Tibial artery (tissue), 4 donors: ENCODE measurements around the gene ONECUT3.
"Not testable (repeated sequence)": the region's sequence is repeated elsewhere in the genome, so short reads cannot be mapped to it uniquely, and the experiment has no call there.

ENCODE experiments used
- DNase-seq, 2 donors: peaks; one replicate each; pipeline ENCODE4 v3.0.0-alpha.2; 2019
- H3K27ac ChIP-seq, 2 donors: fragments of 200-600 bp; sonication (generic) in 1 of 2; 1 replicate in 1 of 2; 2 replicates in 1 of 2; pipeline ENCODE4 v1.5.1; 2018 to 2019; ENCODE audit warnings: mild to moderate bottlenecking in 1 of 2
- H3K27me3 ChIP-seq, 2 donors: fragments of 200-600 bp; sonication (generic) in 1 of 2; one replicate each; pipeline versions ENCODE4 v1.5.1 to v1.6.0; 2016 to 2019
- H3K36me3 ChIP-seq, 3 donors: fragments of 200-600 bp; sonication (generic) in 2 of 3; one replicate each; pipeline ENCODE4 v1.5.1; 2016 to 2019; ENCODE audit warnings: mild to moderate bottlenecking in 2 of 3
- H3K4me1 ChIP-seq, 4 donors: fragments of 200-600 bp; sonication (generic) in 2 of 4; 1 replicate in 3 of 4; 2 replicates in 1 of 4; pipeline ENCODE4 v1.5.1; 2016 to 2019
- H3K4me3 ChIP-seq, 2 donors: fragments of 200-600 bp; sonication (generic) in 1 of 2; 1 replicate in 1 of 2; 2 replicates in 1 of 2; pipeline ENCODE4 v1.5.1; 2018 to 2019; ENCODE audit warnings: mild to moderate bottlenecking in 2 of 2
- H3K9me3 ChIP-seq, 3 donors: fragments of 200-600 bp; sonication (generic) in 1 of 3; one replicate each; pipeline ENCODE4 v1.5.1; 2016 to 2019
- intact Hi-C: fragments of 100-400 bp; cut with DNase I; formaldehyde crosslinking; loops from one replicate; pipeline ENCODE4 v1.15.0; 2023; ENCODE audit warnings: low total_unique reads
- TF ChIP-seq, protein P1 (sequence below), 2 experiments: fragments of 200-600 bp in 1 of 2; fragments of 450-650 bp in 1 of 2; IDR thresholded peaks; one replicate each; pipeline ENCODE4 v1.5.1; 2017 to 2019; ENCODE audit warnings: antibody characterized with exemption in 2 of 2, mild to moderate bottlenecking in 1 of 2, moderate library complexity in 1 of 2

Gene ONECUT3

GRCh38 chr19:1758959-1759903, 5.9 kb downstream of the ONECUT3 start:
- no peak overlapping the region for H3K4me3 ChIP-seq
- H3K27me3 ChIP-seq, result peaks cover 4 to 95% of the 10 kb centered on the region in 2 donors
- H3K9me3 ChIP-seq, result no peaks in the 10 kb centered on the region
- no peaks in the 10 kb centered on the region for H3K36me3 ChIP-seq
- no peak overlapping the region for H3K27ac ChIP-seq
- intact Hi-C loops, result no loop called here
- DNase-seq, result no peak
- peaks cover 0 to 29% (median 23%) of the 10 kb centered on the region in 4 donors for H3K4me1 ChIP-seq
- TF ChIP-seq, protein P1, sequence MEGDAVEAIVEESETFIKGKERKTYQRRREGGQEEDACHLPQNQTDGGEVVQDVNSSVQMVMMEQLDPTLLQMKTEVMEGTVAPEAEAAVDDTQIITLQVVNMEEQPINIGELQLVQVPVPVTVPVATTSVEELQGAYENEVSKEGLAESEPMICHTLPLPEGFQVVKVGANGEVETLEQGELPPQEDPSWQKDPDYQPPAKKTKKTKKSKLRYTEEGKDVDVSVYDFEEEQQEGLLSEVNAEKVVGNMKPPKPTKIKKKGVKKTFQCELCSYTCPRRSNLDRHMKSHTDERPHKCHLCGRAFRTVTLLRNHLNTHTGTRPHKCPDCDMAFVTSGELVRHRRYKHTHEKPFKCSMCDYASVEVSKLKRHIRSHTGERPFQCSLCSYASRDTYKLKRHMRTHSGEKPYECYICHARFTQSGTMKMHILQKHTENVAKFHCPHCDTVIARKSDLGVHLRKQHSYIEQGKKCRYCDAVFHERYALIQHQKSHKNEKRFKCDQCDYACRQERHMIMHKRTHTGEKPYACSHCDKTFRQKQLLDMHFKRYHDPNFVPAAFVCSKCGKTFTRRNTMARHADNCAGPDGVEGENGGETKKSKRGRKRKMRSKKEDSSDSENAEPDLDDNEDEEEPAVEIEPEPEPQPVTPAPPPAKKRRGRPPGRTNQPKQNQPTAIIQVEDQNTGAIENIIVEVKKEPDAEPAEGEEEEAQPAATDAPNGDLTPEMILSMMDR (IDR thresholded peaks at IDR 0.05), result no peak

DNA sequence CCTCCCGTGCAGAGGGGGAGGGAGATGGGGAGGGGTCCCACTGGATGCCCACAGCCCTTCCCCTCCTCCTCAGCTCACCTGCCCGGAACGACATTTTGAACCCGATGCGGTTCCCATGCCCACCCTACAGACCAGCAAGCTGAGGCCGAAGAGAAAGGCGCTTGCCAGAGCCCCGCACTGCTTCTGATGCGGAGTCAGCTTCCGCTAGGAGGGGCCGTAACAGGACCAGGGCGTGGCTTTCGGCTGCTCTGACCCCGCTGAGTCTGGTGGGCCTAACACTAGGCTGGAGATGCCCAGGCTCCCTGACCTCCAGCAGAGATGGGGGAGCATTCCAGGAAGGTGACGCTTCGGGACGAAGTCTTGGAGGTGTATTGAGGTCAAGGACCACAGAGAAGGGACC, 6.7 kb downstream of the ONECUT3 start:
- no peak overlapping the region for H3K27ac ChIP-seq
- DNase-seq, result no peak
- H3K36me3 ChIP-seq, result no peaks in the 10 kb centered on the region
- TF ChIP-seq, protein P1 (IDR thresholded peaks at IDR 0.05), result no peak
- H3K9me3 ChIP-seq, result no peaks in the 10 kb centered on the region
- intact Hi-C loops, result no loop called here
- H3K4me3 ChIP-seq, result no peak overlapping the region
- peaks cover 4 to 97% of the 10 kb centered on the region in 2 donors for H3K27me3 ChIP-seq
- H3K4me1 ChIP-seq, result peaks cover 0 to 24% (median 19%) of the 10 kb centered on the region in 4 donors

GRCh38 chr19:1760786-1761527, 7.7 kb downstream of the ONECUT3 start:
- H3K4me1 ChIP-seq, result peaks cover 0 to 16% (median 13%) of the 10 kb centered on the region in 4 donors
- H3K27me3 ChIP-seq, result peaks cover 4 to 97% of the 10 kb centered on the region in 2 donors
- DNase-seq, H3K9me3 ChIP-seq, H3K36me3 ChIP-seq, H3K4me3 ChIP-seq, H3K27ac ChIP-seq, intact Hi-C loops: not testable (repeated sequence)

DNA sequence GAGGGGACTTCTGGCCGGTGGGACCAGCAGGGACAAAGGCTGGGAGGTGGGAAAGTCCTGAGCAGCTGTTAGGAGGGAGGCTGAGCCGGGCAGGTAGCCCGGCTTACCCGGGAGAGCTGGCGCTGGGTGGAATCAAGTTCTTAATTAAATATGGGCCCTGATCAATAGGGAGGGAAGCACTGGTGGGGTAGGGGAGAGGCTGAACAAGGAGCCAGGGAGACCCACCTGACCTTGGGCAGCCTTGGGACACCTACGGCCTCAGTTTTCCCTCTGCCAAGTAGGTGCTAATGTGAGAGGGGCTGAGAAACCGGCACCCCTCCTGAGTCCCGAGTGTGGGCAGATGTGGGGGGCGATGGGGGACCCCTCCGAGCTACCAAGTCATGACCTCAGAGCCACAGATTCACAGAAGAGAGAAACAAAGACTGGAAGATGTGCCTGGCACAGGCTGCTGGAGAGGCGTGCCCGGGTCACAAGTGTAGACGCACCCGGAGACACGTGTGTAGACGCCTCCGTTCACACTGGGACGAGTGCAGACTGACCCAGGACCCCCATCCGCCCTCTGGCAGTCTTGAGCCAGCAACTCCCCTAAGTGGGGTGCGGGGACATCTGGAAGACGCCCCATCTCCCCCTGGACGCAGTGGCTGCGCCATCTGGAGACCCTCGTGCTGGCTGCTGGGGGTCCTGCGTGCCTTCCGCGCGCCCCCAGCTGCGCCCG, 8.4 kb downstream of the ONECUT3 start:
- no peaks in the 10 kb centered on the region for H3K36me3 ChIP-seq
- H3K9me3 ChIP-seq, result no peaks in the 10 kb centered on the region
- intact Hi-C loops, result no loop called here
- no peak overlapping the region for H3K4me3 ChIP-seq
- TF ChIP-seq, protein P1 (IDR thresholded peaks at IDR 0.05), result no peak
- H3K27ac ChIP-seq, result no peak overlapping the region
- H3K4me1 ChIP-seq, result peaks cover 0 to 12% (median 11%) of the 10 kb centered on the region in 4 donors
- DNase-seq, result no peak
- peaks cover 4 to 99% of the 10 kb centered on the region in 2 donors for H3K27me3 ChIP-seq

- intact Hi-C loops, result no loop called here
- DNase-seq, result no peak
- H3K9me3 ChIP-seq, result no peaks in the 10 kb centered on the region
- H3K27ac ChIP-seq, result no peak overlapping the region
- peaks cover 4 to 99% of the 10 kb centered on the region in 2 donors for H3K27me3 ChIP-seq
- peaks cover 0 to 5% (median 5%) of the 10 kb centered on the region in 4 donors for H3K4me1 ChIP-seq
- no peaks in the 10 kb centered on the region for H3K36me3 ChIP-seq
- H3K4me3 ChIP-seq, result no peak overlapping the region
- TF ChIP-seq, protein P1 (IDR thresholded peaks at IDR 0.05), result no peak
Measured at GRCh38 chr19:1762243-1763117, 9.2 kb downstream of the ONECUT3 start.
